Transverse colon (tissue), 4 donors: ENCODE data around the gene ZNF768. TPM values are rescaled to one million over a fixed set of nuclear protein-coding genes. Genes with fewer than 3 reads are reported as not detected.

Source experiments
- DNase-seq: peaks from one replicate; pipeline ENCODE4 v3.0.0-alpha.2; 2019
- H3K27ac ChIP-seq, 4 donors: fragments of 200-600 bp; sonication (generic); 2 replicates each; pipeline ENCODE4 v1.5.1; 2016 to 2018; ENCODE audit warnings: inconsistent platforms in 4 of 4
- H3K27me3 ChIP-seq: fragments of 200-600 bp; sonication (generic); 2 replicates; pipeline ENCODE4 v1.5.1; 2017; ENCODE audit warnings: inconsistent platforms
- H3K36me3 ChIP-seq, 4 donors: fragments of 200-600 bp; sonication (generic); 2 replicates each; pipeline ENCODE4 v1.5.1; 2017 to 2019; ENCODE audit warnings: inconsistent platforms in 4 of 4
- H3K4me1 ChIP-seq, 4 donors: fragments of 200-600 bp; sonication (generic); 2 replicates each; pipeline ENCODE4 v1.5.1; 2017 to 2020; ENCODE audit warnings: inconsistent platforms in 4 of 4
- H3K4me3 ChIP-seq, 4 donors: fragments of 200-600 bp; sonication (generic); 1 replicate in 1 of 4; 2 replicates in 3 of 4; pipeline versions ENCODE4 v1.5.1 to v1.6.1; 2017 to 2019; ENCODE audit warnings: inconsistent platforms in 4 of 4
- H3K9me3 ChIP-seq, 2 donors: fragments of 200-600 bp; sonication (generic); 2 replicates each; pipeline ENCODE4 v1.5.1; 2017 to 2019; ENCODE audit warnings: inconsistent platforms in 2 of 2
- EP300 ChIP-seq: sonication (generic); formaldehyde crosslinking; IDR thresholded peaks from one replicate; pipeline ENCODE4 v1.6.1; 2017; ENCODE audit warnings: antibody characterized with exemption, low read depth
- POLR2A ChIP-seq: fragments of 450-650 bp; IDR thresholded peaks from one replicate; pipeline ENCODE4 v1.6.1; 2016; ENCODE audit warnings: antibody characterized with exemption, mild to moderate bottlenecking, moderate library complexity
- POLR2AphosphoS5 ChIP-seq, 3 donors: sonication (generic); formaldehyde crosslinking; IDR thresholded peaks; one replicate each; pipeline ENCODE4 v1.6.1; 2016; ENCODE audit warnings: antibody characterized with exemption in 3 of 3
- WGBS, 2 donors: methylation state at CpG; one replicate each; pipeline ENCODE4 v1.1.5; 2018; ENCODE audit warnings: low coverage in 1 of 2; 5-methylcytosine and 5-hydroxymethylcytosine counted together
- in situ Hi-C, 4 donors: fragments of 200-750 bp; cut with MboI; loops; one replicate each; pipeline versions ENCODE4 v1.15.0 to v1.15.1; 2017; ENCODE audit warnings: low sequenced_read_pairs in 3 of 4, low pct_ligation_motif_present in 1 of 4, low pct_unique_long_range_greater_than_20kb in 1 of 4
- intact Hi-C: fragments of 100-400 bp; cut with DNase I; formaldehyde crosslinking; loops from one replicate; pipeline ENCODE4 v1.15.1; 2023; ENCODE audit warnings: low total_unique reads
- total RNA-seq, 4 donors: library from RNA; depleted of rRNA; stranded (reverse); fragments of >200 nt; gene quantifications; one replicate each; pipeline ENCODE4 v1.1.0, GENCODE V29; 2016
- TF ChIP-seq, protein P1 (sequence below), 5 experiments: fragments of 200-600 bp in 3 of 5; fragments of 450-650 bp in 2 of 5; sonication (generic) in 3 of 5; IDR thresholded peaks; 1 replicate in 2 of 5; 2 replicates in 3 of 5; pipeline ENCODE4 v1.5.1; 2016 to 2017; ENCODE audit warnings: antibody characterized with exemption in 5 of 5, inconsistent platforms in 3 of 5, mild to moderate bottlenecking in 2 of 5, moderate library complexity in 1 of 5

Gene ZNF768
- total RNA-seq, 4 donors from 2014 or later: 54.7 to 116 (median 74.9) TPM

DNA sequence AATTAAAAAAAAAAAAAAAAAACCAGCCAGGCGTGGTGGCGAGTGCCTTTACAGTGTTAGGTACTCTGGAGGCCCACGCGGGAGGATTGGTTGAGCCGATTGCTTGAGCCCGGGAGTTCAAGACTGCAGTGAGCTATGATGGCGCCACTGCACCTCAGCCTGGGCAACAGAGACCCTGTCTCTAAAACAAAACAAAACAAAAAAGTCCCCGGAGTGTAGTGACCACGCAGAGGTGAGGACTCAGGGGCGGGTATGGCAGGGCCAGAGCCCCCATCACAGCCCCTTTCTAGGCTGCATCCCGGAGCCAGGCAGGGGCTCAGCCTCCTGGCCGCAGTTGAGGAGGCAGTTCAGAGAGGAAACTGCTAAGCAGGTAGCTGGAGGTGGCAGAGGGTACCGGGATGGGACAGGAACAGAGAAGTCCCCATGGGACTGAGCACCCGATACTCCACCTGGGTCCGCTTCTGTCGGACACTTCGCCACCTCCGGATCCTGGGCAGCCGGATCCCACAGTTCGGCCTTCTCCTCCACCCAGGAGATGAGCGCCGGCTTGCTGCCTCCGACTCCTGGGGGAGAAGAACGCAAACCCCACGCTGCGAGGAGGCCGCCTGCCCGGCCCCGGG is 7.5 kb upstream of the ZNF768 start:
- in situ Hi-C loops (no loop called here), intact Hi-C loops (loop anchor here (1.0 kb wide), 1 partner anchor 24 kb away; the partner anchor contains the start of gene ZNF764)
- H3K36me3 ChIP-seq: peaks cover 0 to 12% (median 4%) of the 10 kb centered on the region in 4 donors
- TF ChIP-seq, protein P1, sequence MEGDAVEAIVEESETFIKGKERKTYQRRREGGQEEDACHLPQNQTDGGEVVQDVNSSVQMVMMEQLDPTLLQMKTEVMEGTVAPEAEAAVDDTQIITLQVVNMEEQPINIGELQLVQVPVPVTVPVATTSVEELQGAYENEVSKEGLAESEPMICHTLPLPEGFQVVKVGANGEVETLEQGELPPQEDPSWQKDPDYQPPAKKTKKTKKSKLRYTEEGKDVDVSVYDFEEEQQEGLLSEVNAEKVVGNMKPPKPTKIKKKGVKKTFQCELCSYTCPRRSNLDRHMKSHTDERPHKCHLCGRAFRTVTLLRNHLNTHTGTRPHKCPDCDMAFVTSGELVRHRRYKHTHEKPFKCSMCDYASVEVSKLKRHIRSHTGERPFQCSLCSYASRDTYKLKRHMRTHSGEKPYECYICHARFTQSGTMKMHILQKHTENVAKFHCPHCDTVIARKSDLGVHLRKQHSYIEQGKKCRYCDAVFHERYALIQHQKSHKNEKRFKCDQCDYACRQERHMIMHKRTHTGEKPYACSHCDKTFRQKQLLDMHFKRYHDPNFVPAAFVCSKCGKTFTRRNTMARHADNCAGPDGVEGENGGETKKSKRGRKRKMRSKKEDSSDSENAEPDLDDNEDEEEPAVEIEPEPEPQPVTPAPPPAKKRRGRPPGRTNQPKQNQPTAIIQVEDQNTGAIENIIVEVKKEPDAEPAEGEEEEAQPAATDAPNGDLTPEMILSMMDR (IDR thresholded peaks at IDR 0.05): no peak
- no peak for TF ChIP-seq POLR2A
- TF ChIP-seq EP300: no peak
- no peak for TF ChIP-seq POLR2AphosphoS5 (IDR thresholded peaks at IDR 0.05)
- peak overlapping the region; percentile 51 to 74 (median 60) for H3K4me3 ChIP-seq
- H3K4me1 ChIP-seq: peaks cover 9 to 35% (median 31%) of the 10 kb centered on the region in 4 donors
- no peaks in the 10 kb centered on the region for H3K9me3 ChIP-seq
- H3K27me3 ChIP-seq: no peaks in the 10 kb centered on the region
- DNase-seq: no peak
- peak overlapping the region; percentile 93 to 96 (median 95) for H3K27ac ChIP-seq
- 6 to 11% methylated on average over 9 to 27 of the region's 29 CpGs for WGBS, 2 donors

DNA sequence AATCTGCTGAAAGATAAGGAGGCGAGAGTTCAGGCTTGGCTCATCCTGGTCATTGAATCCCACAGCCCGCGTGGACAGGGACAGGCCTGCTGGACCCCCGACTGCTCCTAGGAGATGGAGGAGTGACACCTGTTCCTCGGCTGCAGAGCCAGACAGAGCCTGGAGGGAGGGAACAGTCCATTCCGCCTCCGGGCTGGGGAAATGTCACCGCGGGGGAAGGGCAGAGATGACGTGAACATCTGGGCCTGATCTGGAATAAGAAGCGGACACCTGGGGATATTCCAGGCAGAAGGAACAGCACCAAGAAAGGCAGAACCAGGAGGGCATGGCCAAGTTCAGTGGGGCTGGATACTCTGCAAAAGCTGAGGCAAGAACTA is 6.8 kb upstream of the ZNF768 start:
- in situ Hi-C loops: no loop called here
- 74% methylated on average over 11 of the region's 11 CpGs; no CpG with 5 or more reads in 1 of the 2 donors for WGBS, 2 donors
- peaks cover 12 to 40% (median 35%) of the 10 kb centered on the region in 4 donors for H3K4me1 ChIP-seq
- TF ChIP-seq POLR2AphosphoS5 (IDR thresholded peaks at IDR 0.05): no peak
- peak; percentile 15 for TF ChIP-seq POLR2A
- H3K27me3 ChIP-seq: no peaks in the 10 kb centered on the region
- H3K4me3 ChIP-seq: peak overlapping the region in 1 of 4 donors; percentile 65
- H3K27ac ChIP-seq: peak overlapping the region; percentile 93 to 96 (median 95)
- no peak for DNase-seq
- intact Hi-C loops: no loop called here
- peaks cover 0 to 12% (median 4%) of the 10 kb centered on the region in 4 donors for H3K36me3 ChIP-seq
- H3K9me3 ChIP-seq: no peaks in the 10 kb centered on the region

DNA sequence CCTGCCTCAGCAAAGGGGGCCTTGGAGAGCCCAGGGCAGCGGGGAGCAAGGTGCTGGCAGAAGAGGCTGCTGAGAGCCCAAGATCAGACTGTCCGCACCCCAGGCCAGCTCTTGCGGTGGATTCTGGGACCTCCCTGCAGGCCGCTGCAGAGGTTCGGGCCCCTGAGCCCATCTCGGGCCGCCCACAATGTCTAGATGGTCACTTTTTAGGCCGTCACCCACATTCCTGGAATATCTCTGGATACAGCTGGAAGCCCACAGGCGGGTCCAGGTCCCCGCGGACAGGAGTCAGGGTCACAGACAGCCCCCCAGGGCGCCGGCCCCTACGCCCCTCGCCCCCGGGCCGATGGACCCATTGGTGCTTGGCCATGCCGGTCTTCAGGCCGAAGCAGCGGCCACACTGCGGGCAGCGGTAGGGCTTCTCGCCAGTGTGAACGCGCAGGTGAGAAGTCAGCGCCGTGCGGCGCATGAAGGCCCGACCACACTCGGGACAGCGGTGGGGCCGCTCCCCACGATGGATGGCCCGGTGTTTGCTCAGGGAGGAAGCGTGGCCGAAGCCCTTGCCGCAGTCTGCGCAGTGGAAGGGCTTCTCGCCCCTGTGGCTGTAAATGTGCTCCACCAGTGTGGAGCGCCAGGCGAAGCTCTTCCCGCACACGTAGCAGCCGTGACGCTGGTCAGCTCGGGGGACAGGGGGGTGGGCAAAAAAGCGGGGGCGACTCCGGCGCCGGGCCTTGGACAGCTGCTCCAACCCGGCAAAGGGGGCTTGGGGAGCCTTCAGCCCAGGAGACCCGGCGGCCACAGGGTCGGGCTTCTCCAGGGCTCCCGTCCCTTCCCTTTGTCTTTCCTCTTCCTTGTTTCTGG is 6.1 kb upstream of the ZNF768 start:
- intact Hi-C loops (no loop called here), in situ Hi-C loops (no loop called here)
- 96 to 100% methylated on average over 1 to 56 of the region's 57 CpGs for WGBS, 2 donors
- H3K27me3 ChIP-seq: no peaks in the 10 kb centered on the region
- peaks cover 19 to 47% (median 41%) of the 10 kb centered on the region in 4 donors for H3K4me1 ChIP-seq
- H3K4me3 ChIP-seq: no peak overlapping the region
- no peak for DNase-seq
- no peak for TF ChIP-seq POLR2AphosphoS5 (IDR thresholded peaks at IDR 0.05)
- peaks cover 0 to 12% (median 4%) of the 10 kb centered on the region in 4 donors for H3K36me3 ChIP-seq
- peak overlapping the region in 3 of 4 donors; percentile 93 to 95 (median 95) for H3K27ac ChIP-seq
- H3K9me3 ChIP-seq: no peaks in the 10 kb centered on the region

DNA sequence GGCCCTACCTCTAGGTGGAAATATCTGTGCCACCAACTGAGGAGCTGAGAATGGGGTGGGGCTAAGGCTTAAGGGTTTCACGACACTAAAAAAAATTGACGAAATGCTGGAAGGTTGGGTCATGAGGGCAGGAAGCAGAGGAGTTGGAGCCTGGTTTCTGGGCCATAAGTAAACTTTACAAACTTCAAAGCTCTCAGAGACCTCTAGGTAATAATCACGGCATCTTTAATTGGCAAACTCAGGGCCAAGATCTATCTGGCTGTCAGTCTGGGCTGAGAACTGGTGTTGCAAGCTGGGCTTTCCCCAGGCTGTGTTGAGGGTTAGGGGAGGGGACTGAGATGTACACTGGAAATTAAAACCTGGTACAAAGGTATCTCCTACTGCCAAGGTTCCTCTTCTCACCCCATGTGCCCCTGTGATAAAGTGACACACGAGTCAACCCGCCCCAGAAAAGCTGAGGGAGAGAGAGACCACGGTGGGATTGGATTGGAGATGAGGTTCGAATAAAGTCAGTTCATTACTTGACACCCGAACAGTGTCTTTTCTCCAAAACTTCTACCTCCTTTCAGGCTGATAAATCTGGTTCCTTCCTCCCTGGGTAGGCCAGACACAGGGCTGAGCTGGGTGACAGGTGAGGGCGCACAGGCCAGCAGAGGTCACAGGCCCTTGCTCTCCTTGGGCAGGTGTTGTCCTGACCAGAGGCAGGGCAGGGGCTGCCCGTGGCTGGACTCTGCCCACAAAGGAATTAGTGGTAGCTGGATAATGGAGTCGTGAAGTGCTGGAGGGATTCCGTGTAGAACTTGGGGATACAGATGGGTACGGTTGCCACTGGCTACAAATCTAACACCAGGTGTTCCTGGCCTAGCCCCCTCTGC is 4.0 kb upstream of the ZNF768 start:
- TF ChIP-seq POLR2A (no peak), EP300 (no peak), POLR2AphosphoS5 (IDR thresholded peaks at IDR 0.05) (no peak)
- no peaks in the 10 kb centered on the region for H3K9me3 ChIP-seq
- no peaks in the 10 kb centered on the region for H3K27me3 ChIP-seq
- DNase-seq: no peak
- peaks cover 0 to 12% (median 4%) of the 10 kb centered on the region in 4 donors for H3K36me3 ChIP-seq
- no peak overlapping the region for H3K27ac ChIP-seq
- H3K4me1 ChIP-seq: peaks cover 19 to 42% (median 35%) of the 10 kb centered on the region in 4 donors
- in situ Hi-C loops: no loop called here
- 74% methylated on average over 13 of the region's 13 CpGs; no CpG with 5 or more reads in 1 of the 2 donors for WGBS, 2 donors
- H3K4me3 ChIP-seq: no peak overlapping the region
- intact Hi-C loops: no loop called here

DNA sequence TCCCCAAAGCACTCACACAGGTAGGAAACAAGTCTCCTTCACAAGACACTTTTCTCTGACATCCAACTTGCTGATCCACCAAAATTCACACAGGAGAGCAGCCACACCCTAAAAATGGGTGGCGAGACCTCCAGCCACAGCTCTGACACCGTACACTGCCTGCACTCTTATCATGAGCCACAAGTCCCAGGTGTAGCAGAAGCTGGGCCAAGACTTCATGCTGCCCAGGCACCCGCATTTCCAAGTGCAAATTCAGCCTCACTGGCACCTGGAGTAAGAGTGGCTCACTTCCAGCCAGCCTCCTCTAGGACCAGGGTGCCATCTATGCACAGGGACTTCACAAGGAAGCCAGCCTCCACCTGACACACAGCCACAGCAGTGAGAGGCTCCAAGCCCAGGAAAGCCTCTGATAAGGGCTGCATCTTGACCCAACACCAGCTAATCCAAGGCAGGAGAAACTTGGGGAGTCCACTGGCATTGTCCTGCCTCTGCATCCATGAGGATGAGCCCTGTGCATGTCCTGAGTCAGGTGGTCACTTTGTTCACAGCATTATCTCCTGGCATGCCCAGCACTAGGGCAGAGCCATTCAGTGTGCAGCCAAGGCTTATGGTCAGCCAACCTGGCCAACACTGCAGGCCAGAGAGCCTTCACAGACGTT is 2.6 kb upstream of the ZNF768 start:
- Histone ChIP-seq H3K27ac (peak overlapping the region in 3 of 4 donors; percentile 97 to 99 (median 99)), H3K4me3 (no peak overlapping the region), H3K27me3 (no peaks in the 10 kb centered on the region), H3K4me1 (peaks cover 19 to 44% (median 31%) of the 10 kb centered on the region in 4 donors), H3K9me3 (no peaks in the 10 kb centered on the region), H3K36me3 (peaks cover 0 to 12% (median 4%) of the 10 kb centered on the region in 4 donors)
- TF ChIP-seq POLR2A: no peak
- TF ChIP-seq, protein P1 (IDR thresholded peaks at IDR 0.05): no peak
- no peak for TF ChIP-seq EP300
- TF ChIP-seq POLR2AphosphoS5 (IDR thresholded peaks at IDR 0.05): no peak
- in situ Hi-C loops: loop anchor here in 2 of 4 donors (10.0 kb wide), 2 partner anchors 84 to 94 kb away; partner anchors contain the start of genes DCTPP1 (in 1 of the 2) and SEPHS2 (in 1 of the 2)
- 78% methylated on average over 4 of the region's 4 CpGs; no CpG with 5 or more reads in 1 of the 2 donors for WGBS, 2 donors
- intact Hi-C loops: loop anchor here (10.0 kb wide), 1 partner anchor 84 kb away; the partner anchor contains the start of gene SEPHS2
- no peak for DNase-seq
